Measurements from ENCODE around the gene SSC4D. TPM values are rescaled to one million over a fixed set of nuclear protein-coding genes. Genes with fewer than 3 reads are reported as not detected.

Gene SSC4D
- total and polyA plus RNA-seq, 10 donors = 0.11 to 1.5 (median 0.66) TPM

- Histone ChIP-seq H3K36me3 (peaks cover 3 to 83% (median 18%) of the 10 kb centered on the region in 6 donors), H3K4me1 (peaks cover 31 to 96% (median 83%) of the 10 kb centered on the region in 6 donors), H3K27me3 (replicated peaks in 1 of 7) (no peaks in the 10 kb centered on the region), H3K4me3 (no peak overlapping the region), H3K27ac (no peak overlapping the region), H3K9me3 (no peaks in the 10 kb centered on the region)
- DNase-seq = no peak
- WGBS, 5 donors = 81 to 89% (median 83%) methylated on average over 7 of the region's 7 CpGs
- intact Hi-C loops (cut with DNase I; ENCODE audit: low total_unique reads) = no loop called here
- TF ChIP-seq CTCF (IDR thresholded peaks at IDR 0.05 in 8 of 11, conservative IDR thresholded peaks at IDR 0.05 in 3 of 11) = no peak
- no peak for TF ChIP-seq POLR2AphosphoS5 (IDR thresholded peaks at IDR 0.05)
- TF ChIP-seq POLR2A (IDR thresholded peaks at IDR 0.05) = no peak
Measured at GRCh38 chr7:76351372-76351771, 58.1 kb downstream of the SSC4D start.

GRCh38 chr7:76349313-76349885, 60.1 kb downstream of the SSC4D start:
- H3K4me1 ChIP-seq = peaks cover 22 to 94% (median 67%) of the 10 kb centered on the region in 6 donors
- H3K36me3 ChIP-seq = peaks cover 3 to 83% (median 36%) of the 10 kb centered on the region in 6 donors
- H3K9me3 ChIP-seq = no peaks in the 10 kb centered on the region
- H3K4me3 ChIP-seq = no peak overlapping the region
- no peak overlapping the region for H3K27ac ChIP-seq
- intact Hi-C loops (cut with DNase I; ENCODE audit: low total_unique reads) = no loop called here
- WGBS, 5 donors = 88 to 96% (median 92%) methylated on average over 8 of the region's 8 CpGs
- H3K27me3 ChIP-seq (replicated peaks in 1 of 7) = no peaks in the 10 kb centered on the region
- no peak for DNase-seq
- no peak for TF ChIP-seq POLR2A (IDR thresholded peaks at IDR 0.05)
- TF ChIP-seq POLR2AphosphoS5 (IDR thresholded peaks at IDR 0.05) = no peak

GRCh38 chr7:76347710-76348109, 61.8 kb downstream of the SSC4D start:
- no peak overlapping the region for H3K4me3 ChIP-seq
- WGBS, 5 donors = 33 to 53% (median 40%) methylated on average over 5 of the region's 5 CpGs
- no peaks in the 10 kb centered on the region for H3K9me3 ChIP-seq
- H3K4me1 ChIP-seq = peaks cover 16 to 90% (median 62%) of the 10 kb centered on the region in 6 donors
- no peak for DNase-seq
- peaks cover 3 to 87% (median 47%) of the 10 kb centered on the region in 6 donors for H3K36me3 ChIP-seq
- peak overlapping the region in 6 of 8 donors; percentile 32 to 83 (median 75) for H3K27ac ChIP-seq
- no peaks in the 10 kb centered on the region for H3K27me3 ChIP-seq (replicated peaks in 1 of 7)
- intact Hi-C loops (cut with DNase I; ENCODE audit: low total_unique reads) = no loop called here
- no peak for TF ChIP-seq CTCF (IDR thresholded peaks at IDR 0.05 in 8 of 11, conservative IDR thresholded peaks at IDR 0.05 in 3 of 11)
- TF ChIP-seq POLR2AphosphoS5 (IDR thresholded peaks at IDR 0.05) = no peak
- no peak for TF ChIP-seq POLR2A (IDR thresholded peaks at IDR 0.05)

- H3K27ac ChIP-seq = peak overlapping the region; percentile 44 to 83 (median 70)
- 20 to 42% (median 29%) methylated on average over 8 of the region's 8 CpGs for WGBS, 5 donors
Measured at GRCh38 chr7:76346778-76347177, 62.7 kb downstream of the SSC4D start.

More at GRCh38 chr7:76346778-76347177, 62.7 kb downstream of the SSC4D start:
- H3K4me3 ChIP-seq = no peak overlapping the region
- intact Hi-C loops (cut with DNase I; ENCODE audit: low total_unique reads) = no loop called here
- no peaks in the 10 kb centered on the region for H3K9me3 ChIP-seq
- no peak for DNase-seq
- no peaks in the 10 kb centered on the region for H3K27me3 ChIP-seq (replicated peaks in 1 of 7)
- TF ChIP-seq POLR2A (IDR thresholded peaks at IDR 0.05) = no peak
- TF ChIP-seq POLR2AphosphoS5 (IDR thresholded peaks at IDR 0.05) = peak in 2 of 3 donors; percentile 4 to 72
- TF ChIP-seq CTCF (IDR thresholded peaks at IDR 0.05 in 8 of 11, conservative IDR thresholded peaks at IDR 0.05 in 3 of 11) = no peak
- peaks cover 16 to 90% (median 60%) of the 10 kb centered on the region in 6 donors for H3K4me1 ChIP-seq
- peaks cover 3 to 96% (median 48%) of the 10 kb centered on the region in 6 donors for H3K36me3 ChIP-seq

All from spleen (tissue), 11 donors.